HepG2 (cell line): Measurements from ENCODE around the gene SNPH. TPM values are rescaled to one million over a fixed set of nuclear protein-coding genes. Genes with fewer than 3 reads are reported as not detected.

Experiments used
- ARID4A ChIP-seq: sonication (generic); formaldehyde crosslinking; IDR thresholded peaks from 2 replicates; pipeline ENCODE4 v1.5.0; 2020; ENCODE audit warnings: mild to moderate bottlenecking, missing genetic modification reagents, borderline replicate concordance
- CBX1 ChIP-seq: IDR thresholded peaks from one replicate; pipeline ENCODE4 v1.6.1; 2016; ENCODE audit warnings: antibody characterized with exemption, low read depth
- HOXD1 ChIP-seq: sonication (generic); formaldehyde crosslinking; IDR thresholded peaks from 2 replicates; pipeline ENCODE4 v1.5.0; 2020; ENCODE audit warnings: missing genetic modification reagents
- KDM5B ChIP-seq: sonication (generic); formaldehyde crosslinking; IDR thresholded peaks from 2 replicates; pipeline ENCODE4 v1.4.0; 2020; ENCODE audit warnings: missing genetic modification reagents, mild to moderate bottlenecking, borderline replicate concordance
- NR0B2 ChIP-seq: sonication (generic); formaldehyde crosslinking; IDR thresholded peaks from 2 replicates; pipeline ENCODE4 v1.4.0; 2020; ENCODE audit warnings: mild to moderate bottlenecking, missing genetic modification reagents
- PHF20 ChIP-seq: sonication (generic); formaldehyde crosslinking; IDR thresholded peaks from 2 replicates; pipeline ENCODE4 v1.5.0; 2020; ENCODE audit warnings: mild to moderate bottlenecking, missing genetic modification reagents
- POLR2A ChIP-seq, 2 experiments: IDR thresholded peaks; 2 replicates each; pipeline ENCODE4 v1.6.1; 2011; ENCODE audit warnings: low read depth in 2 of 2, low read length in 2 of 2, mild to moderate bottlenecking in 1 of 2, moderate library complexity in 1 of 2; ENCODE audit not compliant: insufficient read depth in 1 of 2
- SALL2 ChIP-seq: sonication (generic); formaldehyde crosslinking; IDR thresholded peaks from 2 replicates; pipeline ENCODE4 v1.8.1; 2023; ENCODE audit warnings: mild to moderate bottlenecking, missing genetic modification reagents, inconsistent platforms
- TAF1 ChIP-seq: sonication (generic); formaldehyde crosslinking; IDR thresholded peaks from 2 replicates; pipeline ENCODE4 v1.4.0; 2020; ENCODE audit warnings: missing genetic modification reagents
- TAF15 ChIP-seq: fragments of 200-400 bp; formaldehyde crosslinking; IDR thresholded peaks from one replicate; pipeline ENCODE4 v1.6.1; 2018; ENCODE audit warnings: mild to moderate bottlenecking, low read depth, low read length; ENCODE audit not compliant: poor library complexity, severe bottlenecking
- TGIF2 ChIP-seq: IDR thresholded peaks from 2 replicates; pipeline ENCODE4 v1.6.1; 2016; ENCODE audit warnings: control low read depth, missing compliant biosample characterization
- TOE1 ChIP-seq: sonication (generic); formaldehyde crosslinking; IDR thresholded peaks from 2 replicates; pipeline ENCODE4 v1.4.0; 2020; ENCODE audit warnings: mild to moderate bottlenecking, missing genetic modification reagents
- ZFAT ChIP-seq: sonication (generic); formaldehyde crosslinking; conservative IDR thresholded peaks from 2 replicates; pipeline ENCODE4 v1.8.1; 2023; ENCODE audit warnings: missing genetic modification reagents, inconsistent platforms
- ZNF264 ChIP-seq: sonication (generic); formaldehyde crosslinking; IDR thresholded peaks from 2 replicates; pipeline ENCODE4 v1.4.0; 2020; ENCODE audit warnings: missing genetic modification reagents
- ZNF280D ChIP-seq: sonication (generic); formaldehyde crosslinking; IDR thresholded peaks from 2 replicates; pipeline ENCODE4 v1.5.1; 2020; ENCODE audit warnings: mild to moderate bottlenecking, missing genetic modification reagents
- ZNF446 ChIP-seq: sonication (generic); formaldehyde crosslinking; IDR thresholded peaks from 2 replicates; pipeline ENCODE4 v1.5.0; 2020; ENCODE audit warnings: mild to moderate bottlenecking, missing genetic modification reagents
- ZNF720 ChIP-seq: sonication (generic); formaldehyde crosslinking; IDR thresholded peaks from 2 replicates; pipeline ENCODE4 v1.4.0; 2020; ENCODE audit warnings: missing genetic modification reagents
- polyA plus RNA-seq, 8 experiments: library from polyadenylated mRNA; depleted of rRNA in 3 of 8; stranded (reverse) in 7 of 8; unstranded in 1 of 8; fragments of >200 nt; fragmentation: Illumina TruSeq in 4 of 8; extraction: Trizol in 4 of 8; gene quantifications; 2 replicates each; pipeline versions ENCODE4 v1.2.1 to v1.2.3, GENCODE V29; 2011 to 2016; ENCODE audit warnings: low read depth in 4 of 8, missing spikeins in 1 of 8, mixed read lengths in 1 of 8; ENCODE audit not compliant: insufficient read depth in 1 of 8
- total RNA-seq, 5 experiments: library from RNA; depleted of rRNA; stranded (reverse); fragments of >200 nt; fragmentation: Illumina TruSeq; extraction: Trizol; gene quantifications; 2 replicates each; pipeline ENCODE4 v1.2.3, GENCODE V29; 2016; ENCODE audit warnings: low read depth in 1 of 5
- TF ChIP-seq, protein P1 (sequence below): IDR thresholded peaks from 2 replicates; pipeline ENCODE4 v1.6.1; 2016; ENCODE audit warnings: low read depth
- TF ChIP-seq, protein P2 (sequence below): sonication (generic); formaldehyde crosslinking; IDR thresholded peaks from 2 replicates; pipeline ENCODE4 v1.9.0; 2021; ENCODE audit warnings: missing genetic modification reagents, mild to moderate bottlenecking, borderline replicate concordance

SNPH gene
- total and polyA plus RNA-seq, 2 of the 13 experiments (the other 11 are each of a cell fraction or from before 2014, with no cell fraction given): 0.09 TPM; not detected in 1

DNA sequence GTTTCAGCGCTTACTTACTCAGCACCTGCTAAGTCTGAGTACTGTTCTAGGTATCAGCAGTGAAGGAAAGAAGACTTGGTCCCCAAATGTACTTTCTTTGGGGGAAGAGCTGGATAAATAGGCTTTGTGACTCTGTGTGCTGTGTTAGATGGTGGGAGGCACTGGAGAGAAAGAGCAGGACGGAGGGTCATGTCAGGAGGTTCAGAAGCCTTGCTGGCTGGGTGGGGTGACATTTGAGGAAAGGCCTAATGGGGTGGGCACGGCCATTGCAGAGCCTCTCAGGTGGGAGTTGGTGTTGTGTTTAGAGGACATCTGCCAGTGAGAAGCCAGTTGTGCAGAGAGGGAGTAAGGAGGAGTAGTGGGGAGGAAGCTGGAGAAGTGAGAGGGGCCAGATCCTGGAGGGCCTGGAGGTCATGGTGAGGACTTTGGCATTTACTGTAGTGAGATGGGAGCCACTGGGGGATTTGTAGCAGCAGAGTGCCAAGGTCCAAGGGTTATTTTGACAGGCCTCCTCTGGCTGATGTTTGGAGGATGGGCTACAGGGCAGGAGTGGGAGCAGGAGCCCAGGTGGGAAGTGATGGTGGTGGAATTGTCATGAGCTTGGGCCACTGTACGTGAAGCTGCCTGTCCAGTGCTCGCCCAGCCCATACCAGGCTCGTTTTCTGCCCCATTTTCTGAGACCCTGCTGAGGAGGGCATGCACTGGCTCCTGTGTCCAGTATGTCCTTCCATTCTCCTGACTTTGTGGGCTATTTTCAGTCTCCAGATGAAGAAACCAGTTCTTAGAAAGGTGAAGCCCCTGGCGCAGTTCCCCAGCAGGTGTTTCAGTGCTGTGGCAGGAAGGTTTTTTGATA is 62.0 kb downstream of the SNPH start (continued):
- TF ChIP-seq, protein P1, sequence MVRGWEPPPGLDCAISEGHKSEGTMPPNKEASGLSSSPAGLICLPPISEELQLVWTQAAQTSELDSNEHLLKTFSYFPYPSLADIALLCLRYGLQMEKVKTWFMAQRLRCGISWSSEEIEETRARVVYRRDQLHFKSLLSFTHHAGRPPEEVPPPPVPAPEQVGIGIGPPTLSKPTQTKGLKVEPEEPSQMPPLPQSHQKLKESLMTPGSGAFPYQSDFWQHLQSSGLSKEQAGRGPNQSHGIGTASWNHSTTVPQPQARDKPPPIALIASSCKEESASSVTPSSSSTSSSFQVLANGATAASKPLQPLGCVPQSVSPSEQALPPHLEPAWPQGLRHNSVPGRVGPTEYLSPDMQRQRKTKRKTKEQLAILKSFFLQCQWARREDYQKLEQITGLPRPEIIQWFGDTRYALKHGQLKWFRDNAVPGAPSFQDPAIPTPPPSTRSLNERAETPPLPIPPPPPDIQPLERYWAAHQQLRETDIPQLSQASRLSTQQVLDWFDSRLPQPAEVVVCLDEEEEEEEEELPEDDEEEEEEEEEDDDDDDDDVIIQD (CRISPR knock-in tag): peak; percentile 80; the same call in 1 of the 2 replicates
- TF ChIP-seq TOE1 (CRISPR knock-in tag) (0 out of 2 replicates have a peak, but pooled peaks have one; percentile 28), ZNF446 (no peak), HOXD1 (CRISPR knock-in tag) (no peak), CBX1 (peak; percentile 74), TAF1 (CRISPR knock-in tag) (no peak), SALL2 (CRISPR knock-in tag) (no peak), POLR2A (IDR thresholded peaks at IDR 0.05; ENCODE audit: insufficient read depth in 1 of 2, low read depth in 2 of 2, low read length in 2 of 2) (peak; percentile 31 to 48; a peak in 3 of 4 replicates), ZNF720 (no peak), ZNF264 (CRISPR knock-in tag) (peak; percentile 71; the same call in 1 of the 2 replicates), TAF15 (no peak), KDM5B (peak; percentile 67; the same call in 1 of the 2 replicates), TGIF2 (CRISPR knock-in tag) (peak; percentile 91), NR0B2 (CRISPR knock-in tag) (peak; percentile 77), PHF20 (peak; percentile 55; the same call in 1 of the 2 replicates), ZFAT (CRISPR knock-in tag) (no peak), ZNF280D (CRISPR knock-in tag) (peak; percentile 73; the same call in 1 of the 2 replicates), ARID4A (peak; percentile 51; the same call in 1 of the 2 replicates)
- TF ChIP-seq, protein P2, sequence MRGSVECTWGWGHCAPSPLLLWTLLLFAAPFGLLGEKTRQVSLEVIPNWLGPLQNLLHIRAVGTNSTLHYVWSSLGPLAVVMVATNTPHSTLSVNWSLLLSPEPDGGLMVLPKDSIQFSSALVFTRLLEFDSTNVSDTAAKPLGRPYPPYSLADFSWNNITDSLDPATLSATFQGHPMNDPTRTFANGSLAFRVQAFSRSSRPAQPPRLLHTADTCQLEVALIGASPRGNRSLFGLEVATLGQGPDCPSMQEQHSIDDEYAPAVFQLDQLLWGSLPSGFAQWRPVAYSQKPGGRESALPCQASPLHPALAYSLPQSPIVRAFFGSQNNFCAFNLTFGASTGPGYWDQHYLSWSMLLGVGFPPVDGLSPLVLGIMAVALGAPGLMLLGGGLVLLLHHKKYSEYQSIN (CRISPR knock-in tag): no peak
